DOHH2 (cell line): ENCODE data around the gene STX1A.
"Not testable (repeated sequence)": the region's sequence is repeated elsewhere in the genome, so short reads cannot be mapped to it uniquely, and the experiment has no call there.

ENCODE experiments used
- H3F3A ChIP-seq: fragments of 200-600 bp; sonication (generic), shearing (Covaris generic); 2 replicates; pipeline ENCODE4 v1.6.0; 2016; ENCODE audit warnings: antibody characterized with exemption, mild to moderate bottlenecking; ENCODE audit not compliant: control insufficient read depth, insufficient read depth
- H3K27ac ChIP-seq: fragments of 200-600 bp; sonication (generic); 2 replicates; pipeline ENCODE4 v1.5.1; 2014; ENCODE audit warnings: low read depth, mild to moderate bottlenecking, low read length, moderate library complexity
- H3K27me3 ChIP-seq: fragments of 200-600 bp; sonication (generic); 2 replicates; pipeline ENCODE4 v1.6.1; 2014; ENCODE audit warnings: mild to moderate bottlenecking, low read length, mixed read lengths; ENCODE audit not compliant: control insufficient read depth
- H3K36me3 ChIP-seq: fragments of 200-600 bp; sonication (generic); 2 replicates; pipeline ENCODE4 v1.6.1; 2014; ENCODE audit warnings: mild to moderate bottlenecking, low read length, moderate library complexity, mixed read lengths; ENCODE audit not compliant: control insufficient read depth
- H3K4me1 ChIP-seq: fragments of 200-600 bp; sonication (generic); 2 replicates; pipeline ENCODE4 v1.6.1; 2014; ENCODE audit warnings: mild to moderate bottlenecking, low read length, mixed read lengths; ENCODE audit not compliant: control insufficient read depth
- H3K4me2 ChIP-seq: fragments of 200-600 bp; sonication (generic); 2 replicates; pipeline ENCODE4 v1.6.0; 2014; ENCODE audit warnings: mild to moderate bottlenecking, low read length, moderate library complexity
- H3K4me3 ChIP-seq: fragments of 200-600 bp; sonication (generic); 2 replicates; pipeline ENCODE4 v1.5.1; 2014; ENCODE audit warnings: mild to moderate bottlenecking, low read length, mixed read lengths
- H3K79me2 ChIP-seq: fragments of 200-600 bp; sonication (generic); 2 replicates; pipeline ENCODE4 v1.6.1; 2014; ENCODE audit warnings: mild to moderate bottlenecking, low read length, mixed read lengths; ENCODE audit not compliant: control insufficient read depth
- H3K9me2 ChIP-seq: fragments of 200-600 bp; sonication (generic); replicated peaks from 2 replicates; pipeline ENCODE4 v1.6.1; 2014; ENCODE audit warnings: mild to moderate bottlenecking, low read length, mixed read lengths; ENCODE audit not compliant: control insufficient read depth
- H3K9me3 ChIP-seq: fragments of 200-600 bp; sonication (generic); 2 replicates; pipeline ENCODE4 v1.6.1; 2014; ENCODE audit warnings: antibody characterized with exemption, low read length, mixed read lengths; ENCODE audit not compliant: control insufficient read depth, insufficient read depth
- H4K20me1 ChIP-seq: fragments of 200-600 bp; sonication (generic); 2 replicates; pipeline ENCODE4 v1.6.0; 2014; ENCODE audit warnings: low read depth, mild to moderate bottlenecking, antibody characterized with exemption, low read length, moderate library complexity; ENCODE audit not compliant: control insufficient read depth, insufficient read depth
- EZH2phosphoT487 ChIP-seq: fragments of 200-600 bp; sonication (generic); IDR thresholded peaks from 2 replicates; pipeline ENCODE4 v1.6.1; 2017; ENCODE audit warnings: borderline replicate concordance, mild to moderate bottlenecking, antibody characterized with exemption, low read length, moderate library complexity, mixed read lengths
- TF ChIP-seq, protein P1 (sequence below): fragments of 200-600 bp; sonication (generic); IDR thresholded peaks from one replicate; pipeline ENCODE4 v1.5.1; 2014; ENCODE audit warnings: antibody characterized with exemption, mild to moderate bottlenecking, low read depth, low read length; ENCODE audit not compliant: poor library complexity, severe bottlenecking

STX1A gene

DNA sequence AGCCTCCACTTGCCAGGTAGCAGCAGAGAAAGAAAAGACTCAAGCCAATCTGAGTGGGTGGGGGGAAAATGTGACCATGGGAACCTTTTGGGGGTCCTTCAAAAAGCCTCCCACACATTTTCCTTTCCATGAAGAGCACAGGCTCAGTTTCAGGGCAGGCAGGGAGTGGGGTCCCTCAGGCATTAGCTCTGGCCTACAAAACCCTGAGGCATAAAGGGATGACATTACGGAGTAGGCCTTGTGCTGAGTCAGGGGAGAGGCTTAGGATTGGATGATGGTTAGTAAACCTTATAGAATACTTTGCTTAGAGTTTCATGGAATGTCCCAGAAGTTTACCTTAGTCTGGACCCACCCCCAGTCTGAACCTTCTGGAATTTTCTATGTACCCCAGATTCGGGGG, 39.8 kb downstream of the STX1A start:
- no peak for TF ChIP-seq EZH2phosphoT487
- TF ChIP-seq, protein P1, sequence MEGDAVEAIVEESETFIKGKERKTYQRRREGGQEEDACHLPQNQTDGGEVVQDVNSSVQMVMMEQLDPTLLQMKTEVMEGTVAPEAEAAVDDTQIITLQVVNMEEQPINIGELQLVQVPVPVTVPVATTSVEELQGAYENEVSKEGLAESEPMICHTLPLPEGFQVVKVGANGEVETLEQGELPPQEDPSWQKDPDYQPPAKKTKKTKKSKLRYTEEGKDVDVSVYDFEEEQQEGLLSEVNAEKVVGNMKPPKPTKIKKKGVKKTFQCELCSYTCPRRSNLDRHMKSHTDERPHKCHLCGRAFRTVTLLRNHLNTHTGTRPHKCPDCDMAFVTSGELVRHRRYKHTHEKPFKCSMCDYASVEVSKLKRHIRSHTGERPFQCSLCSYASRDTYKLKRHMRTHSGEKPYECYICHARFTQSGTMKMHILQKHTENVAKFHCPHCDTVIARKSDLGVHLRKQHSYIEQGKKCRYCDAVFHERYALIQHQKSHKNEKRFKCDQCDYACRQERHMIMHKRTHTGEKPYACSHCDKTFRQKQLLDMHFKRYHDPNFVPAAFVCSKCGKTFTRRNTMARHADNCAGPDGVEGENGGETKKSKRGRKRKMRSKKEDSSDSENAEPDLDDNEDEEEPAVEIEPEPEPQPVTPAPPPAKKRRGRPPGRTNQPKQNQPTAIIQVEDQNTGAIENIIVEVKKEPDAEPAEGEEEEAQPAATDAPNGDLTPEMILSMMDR: no peak
- H3K36me3 ChIP-seq: peaks cover 33% of the 10 kb centered on the region
- no peak overlapping the region for H3K4me3 ChIP-seq
- H4K20me1 ChIP-seq: 0 out of 2 replicates have a peak, but pooled peaks cover 3% of the 10 kb centered on the region
- no peak overlapping the region for H3K4me2 ChIP-seq
- H3F3A ChIP-seq: peaks cover 11% of the 10 kb centered on the region
- H3K9me2 ChIP-seq: no peaks in the 10 kb centered on the region
- H3K27ac ChIP-seq: no peak overlapping the region
- peaks cover 64% of the 10 kb centered on the region for H3K79me2 ChIP-seq
- peaks cover 23% of the 10 kb centered on the region for H3K4me1 ChIP-seq
- no peaks in the 10 kb centered on the region for H3K9me3 ChIP-seq
- H3K27me3 ChIP-seq: no peaks in the 10 kb centered on the region

DNA sequence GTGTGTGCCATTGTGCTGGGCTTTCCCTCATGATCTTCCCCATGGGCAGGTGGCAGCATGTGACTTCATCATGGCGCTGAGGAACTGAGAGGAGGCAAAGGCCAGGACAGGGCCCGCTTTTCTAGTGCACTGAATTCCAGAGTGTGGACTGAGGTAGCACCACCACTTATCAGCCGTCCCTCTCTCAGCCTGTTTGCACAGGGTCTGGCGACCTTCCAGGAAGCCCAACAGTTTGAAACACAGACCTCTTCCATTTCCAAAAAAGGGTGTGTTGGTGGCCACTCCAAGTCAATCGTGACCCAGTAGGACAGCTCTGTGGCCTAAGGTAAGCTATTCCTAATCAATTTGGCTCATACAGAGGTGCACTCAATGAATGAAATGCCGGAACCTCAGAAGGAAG, 40.6 kb downstream of the STX1A start:
- Histone ChIP-seq H3F3A (peaks cover 11% of the 10 kb centered on the region), H3K27ac (no peak overlapping the region), H3K4me1 (peaks cover 17% of the 10 kb centered on the region), H4K20me1 (0 out of 2 replicates have a peak, but pooled peaks cover 3% of the 10 kb centered on the region), H3K9me2 (no peaks in the 10 kb centered on the region), H3K36me3 (peaks cover 32% of the 10 kb centered on the region), H3K4me2 (no peak overlapping the region), H3K79me2 (peaks cover 56% of the 10 kb centered on the region), H3K4me3 (no peak overlapping the region), H3K27me3 (no peaks in the 10 kb centered on the region), H3K9me3 (no peaks in the 10 kb centered on the region)
- TF ChIP-seq, protein P1: no peak
- TF ChIP-seq EZH2phosphoT487: no peak

DNA sequence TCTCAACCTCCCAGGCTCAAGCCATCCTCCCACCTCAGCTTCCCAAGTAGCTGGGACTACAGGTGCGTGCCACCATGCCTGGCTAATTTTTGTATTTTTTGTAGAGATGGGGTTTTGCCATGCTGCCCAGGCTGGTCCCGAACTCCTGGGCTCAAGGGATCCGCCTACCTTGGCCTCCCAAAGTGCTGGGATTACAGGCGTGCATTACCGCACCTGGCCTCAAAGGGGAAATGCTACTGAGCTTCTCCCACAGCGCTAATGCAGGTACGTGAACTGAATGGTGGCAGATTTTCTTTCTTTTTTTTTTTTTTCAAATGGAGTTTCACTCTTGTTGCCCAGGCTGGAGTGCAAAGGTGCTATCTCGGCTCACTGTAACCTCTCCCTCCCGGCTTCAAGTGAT, 43.4 kb downstream of the STX1A start:
- Histone ChIP-seq H3K36me3 (peaks cover 26% of the 10 kb centered on the region), H3K79me2 (peaks cover 29% of the 10 kb centered on the region), H3F3A (peaks cover 11% of the 10 kb centered on the region)
- not testable (repeated sequence) for H4K20me1 ChIP-seq, H3K4me3 ChIP-seq, H3K9me2 ChIP-seq, H3K27ac ChIP-seq, H3K27me3 ChIP-seq, H3K4me2 ChIP-seq, H3K9me3 ChIP-seq, H3K4me1 ChIP-seq

DNA sequence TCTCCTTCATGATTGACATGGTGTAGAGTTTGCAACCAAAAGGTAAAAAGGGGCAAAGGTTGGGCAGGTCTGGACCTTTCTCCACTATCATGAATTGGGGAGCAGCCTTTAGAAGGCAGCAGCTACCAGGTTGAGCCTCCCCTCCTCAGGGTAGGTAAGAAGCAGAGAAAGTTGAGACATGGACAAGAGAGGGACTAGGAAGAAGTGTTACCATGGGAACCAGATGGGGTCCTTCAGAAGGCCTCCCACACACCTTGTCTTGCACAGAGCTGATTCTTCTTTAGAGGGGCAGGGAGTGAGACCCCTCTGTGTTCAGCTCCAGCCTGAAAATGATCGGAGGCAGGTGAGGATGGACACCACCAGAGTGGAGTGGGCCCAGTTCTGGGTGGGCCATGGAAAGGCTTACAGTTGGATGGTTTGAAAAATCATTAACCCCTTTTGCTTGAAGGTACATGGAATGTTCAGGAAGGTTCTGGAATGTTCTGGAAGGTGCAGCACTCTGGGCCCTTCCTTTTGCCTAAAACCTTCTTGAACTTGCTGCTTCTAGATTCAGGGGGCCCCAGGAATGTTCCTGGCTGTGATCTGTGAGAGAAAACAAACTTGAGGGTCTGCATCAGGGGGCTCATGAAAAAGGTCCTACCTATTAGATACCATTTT, 44.9 kb downstream of the STX1A start:
- no peak for TF ChIP-seq EZH2phosphoT487
- TF ChIP-seq, protein P1: no peak
- H3K4me3 ChIP-seq: no peak overlapping the region
- no peak overlapping the region for H3K27ac ChIP-seq
- no peaks in the 10 kb centered on the region for H3K4me1 ChIP-seq
- H4K20me1 ChIP-seq: peaks cover 6% of the 10 kb centered on the region; the same call in 1 of the 2 replicates
- peaks cover 14% of the 10 kb centered on the region for H3K79me2 ChIP-seq
- H3K9me3 ChIP-seq: no peaks in the 10 kb centered on the region
- H3K9me2 ChIP-seq: no peaks in the 10 kb centered on the region
- H3K36me3 ChIP-seq: peaks cover 15% of the 10 kb centered on the region
- no peak overlapping the region for H3K4me2 ChIP-seq
- H3K27me3 ChIP-seq: no peaks in the 10 kb centered on the region
- H3F3A ChIP-seq: peaks cover 11% of the 10 kb centered on the region
